ENCODE measurements around the gene CCR1.

DNA sequence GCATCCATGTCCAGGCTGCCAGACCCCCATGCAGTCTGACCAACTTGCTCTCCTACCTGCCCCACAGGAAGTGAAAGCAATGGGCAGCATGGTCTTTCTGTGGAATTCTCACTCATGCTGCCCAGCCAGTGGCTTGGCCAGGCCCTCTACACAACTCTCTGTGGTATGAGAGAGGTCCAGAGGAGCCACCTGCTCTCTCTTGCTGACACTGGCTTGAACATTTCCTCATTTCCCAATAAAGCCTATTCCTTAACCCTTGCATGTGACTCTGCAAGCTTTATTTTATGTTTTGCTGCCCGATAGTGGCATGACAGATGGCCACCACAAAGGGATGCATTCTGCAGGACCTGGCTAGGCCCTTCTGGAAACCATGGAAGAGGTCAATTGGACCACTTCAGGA, 53.8 kb downstream of the CCR1 start:
- no peak for TF ChIP-seq CEBPB (IDR thresholded peaks at IDR 0.05)
- TF ChIP-seq, protein P1, sequence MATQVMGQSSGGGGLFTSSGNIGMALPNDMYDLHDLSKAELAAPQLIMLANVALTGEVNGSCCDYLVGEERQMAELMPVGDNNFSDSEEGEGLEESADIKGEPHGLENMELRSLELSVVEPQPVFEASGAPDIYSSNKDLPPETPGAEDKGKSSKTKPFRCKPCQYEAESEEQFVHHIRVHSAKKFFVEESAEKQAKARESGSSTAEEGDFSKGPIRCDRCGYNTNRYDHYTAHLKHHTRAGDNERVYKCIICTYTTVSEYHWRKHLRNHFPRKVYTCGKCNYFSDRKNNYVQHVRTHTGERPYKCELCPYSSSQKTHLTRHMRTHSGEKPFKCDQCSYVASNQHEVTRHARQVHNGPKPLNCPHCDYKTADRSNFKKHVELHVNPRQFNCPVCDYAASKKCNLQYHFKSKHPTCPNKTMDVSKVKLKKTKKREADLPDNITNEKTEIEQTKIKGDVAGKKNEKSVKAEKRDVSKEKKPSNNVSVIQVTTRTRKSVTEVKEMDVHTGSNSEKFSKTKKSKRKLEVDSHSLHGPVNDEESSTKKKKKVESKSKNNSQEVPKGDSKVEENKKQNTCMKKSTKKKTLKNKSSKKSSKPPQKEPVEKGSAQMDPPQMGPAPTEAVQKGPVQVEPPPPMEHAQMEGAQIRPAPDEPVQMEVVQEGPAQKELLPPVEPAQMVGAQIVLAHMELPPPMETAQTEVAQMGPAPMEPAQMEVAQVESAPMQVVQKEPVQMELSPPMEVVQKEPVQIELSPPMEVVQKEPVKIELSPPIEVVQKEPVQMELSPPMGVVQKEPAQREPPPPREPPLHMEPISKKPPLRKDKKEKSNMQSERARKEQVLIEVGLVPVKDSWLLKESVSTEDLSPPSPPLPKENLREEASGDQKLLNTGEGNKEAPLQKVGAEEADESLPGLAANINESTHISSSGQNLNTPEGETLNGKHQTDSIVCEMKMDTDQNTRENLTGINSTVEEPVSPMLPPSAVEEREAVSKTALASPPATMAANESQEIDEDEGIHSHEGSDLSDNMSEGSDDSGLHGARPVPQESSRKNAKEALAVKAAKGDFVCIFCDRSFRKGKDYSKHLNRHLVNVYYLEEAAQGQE (IDR thresholded peaks at IDR 0.05; ENCODE audit: low read depth) = no peak
- TF ChIP-seq CREB1 (IDR thresholded peaks at IDR 0.05; ENCODE audit: low read depth) = no peak
- no peak for TF ChIP-seq TEAD4 (IDR thresholded peaks at IDR 0.05)
